CD4-positive, alpha-beta T cell treated with Interferon alpha-2 for 1 hour (primary cell): ENCODE measurements around the gene CPS1.

ENCODE experiments used
- DNase-seq, 2 donors: peaks; one replicate each; pipeline ENCODE4 v3.0.0-alpha.2; 2020 to 2022

Gene CPS1

DNA sequence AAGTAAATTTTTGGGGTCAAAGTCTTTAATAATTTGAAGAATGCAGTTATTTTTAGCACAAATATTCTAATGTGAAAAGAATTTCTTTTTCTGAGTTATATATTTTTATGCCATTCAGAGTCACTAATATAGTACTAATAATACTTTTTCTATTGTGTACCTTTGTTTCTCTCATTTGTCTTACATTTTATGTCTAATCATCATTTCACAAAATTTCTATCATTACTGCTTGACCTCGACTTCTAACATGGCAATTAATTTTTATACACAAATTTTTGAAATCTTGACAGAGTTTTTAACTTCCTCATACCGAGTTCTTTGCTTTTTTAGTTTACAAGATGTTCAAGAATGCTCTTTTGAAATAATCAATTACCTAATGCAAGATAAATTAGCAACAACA, 8.4 kb upstream of the CPS1 start:
- DNase-seq = no peak

DNA sequence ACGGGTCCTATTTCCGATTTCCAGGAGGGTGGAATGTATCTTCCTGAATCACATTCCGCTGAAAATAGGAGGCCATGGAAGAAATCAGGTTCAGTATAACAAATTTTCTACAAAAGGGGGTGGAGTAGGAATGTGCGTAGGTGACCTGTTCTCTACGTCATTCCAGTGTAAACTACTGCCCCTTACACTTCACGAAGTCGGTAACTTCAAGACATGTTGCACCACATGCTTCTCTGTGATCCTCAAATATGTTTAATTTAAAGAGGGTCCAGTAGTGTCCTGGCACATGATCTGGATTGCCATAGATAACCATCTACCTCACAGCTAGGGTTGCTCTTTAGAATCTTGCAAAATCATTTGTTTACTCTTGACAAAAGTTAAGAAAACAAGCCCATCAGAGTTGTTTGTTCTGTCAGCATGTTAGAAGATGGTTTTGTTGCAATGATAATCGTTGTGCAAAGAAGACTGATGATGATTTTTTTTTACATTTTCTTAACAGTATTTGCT, 7.5 kb upstream of the CPS1 start:
- DNase-seq = no peak

DNA sequence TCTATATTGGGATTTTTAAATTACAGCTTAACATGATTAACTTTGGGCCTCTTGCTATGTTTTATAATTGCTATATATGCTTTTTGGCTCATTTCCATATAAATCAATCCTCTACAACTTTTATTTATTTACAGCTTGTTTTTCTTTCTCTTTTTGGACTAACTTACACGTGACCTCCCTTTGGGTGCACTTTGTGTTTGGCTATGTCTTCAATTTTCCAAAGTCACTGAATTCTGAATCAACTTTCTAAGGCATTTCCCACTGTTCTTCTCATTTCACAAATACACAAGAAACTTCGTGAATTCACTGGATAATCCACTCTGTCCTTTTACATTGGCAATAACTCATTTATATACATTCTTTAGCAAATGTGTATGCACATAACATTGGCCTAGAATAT, 5.4 kb upstream of the CPS1 start:
- no peak for DNase-seq

DNA sequence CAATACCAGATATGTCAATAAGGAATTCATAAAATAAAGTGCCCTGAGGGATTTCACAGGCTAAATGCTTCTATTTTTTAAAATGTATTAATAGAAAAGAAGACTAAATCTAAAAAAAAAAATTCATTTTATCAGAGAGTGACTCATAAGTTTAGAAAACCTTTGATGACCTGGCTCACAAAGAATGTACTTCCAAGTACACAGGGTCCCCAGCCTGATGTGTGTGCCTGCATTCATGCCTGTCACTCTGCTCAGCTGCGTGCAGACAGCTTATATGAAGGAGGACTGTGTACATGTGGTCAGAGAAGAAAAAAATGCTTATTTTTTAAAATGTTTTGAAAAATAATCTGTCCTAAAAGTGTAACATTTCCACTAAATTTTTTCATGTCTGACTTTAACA, 3.0 kb upstream of the CPS1 start:
- DNase-seq = no peak

DNA sequence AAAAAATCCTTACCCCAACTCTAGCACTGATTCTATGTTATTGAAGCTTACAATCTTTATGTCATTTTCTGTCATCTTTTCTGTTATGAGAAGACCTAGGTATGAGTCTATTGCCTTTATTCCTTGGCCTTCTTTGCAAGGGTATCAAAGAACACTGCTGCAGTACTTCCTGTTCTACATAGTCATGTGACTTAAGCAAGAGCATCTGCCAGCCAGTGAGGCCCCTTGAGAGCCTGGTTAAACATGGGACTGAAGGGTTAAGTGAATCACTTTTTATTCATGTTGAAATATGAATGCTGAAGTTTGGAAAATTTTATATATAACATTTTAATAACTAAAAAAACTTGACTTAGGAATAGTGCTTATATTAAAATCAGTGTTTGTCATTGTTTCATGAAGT, 844 bp upstream of the CPS1 start:
- no peak for DNase-seq

DNA sequence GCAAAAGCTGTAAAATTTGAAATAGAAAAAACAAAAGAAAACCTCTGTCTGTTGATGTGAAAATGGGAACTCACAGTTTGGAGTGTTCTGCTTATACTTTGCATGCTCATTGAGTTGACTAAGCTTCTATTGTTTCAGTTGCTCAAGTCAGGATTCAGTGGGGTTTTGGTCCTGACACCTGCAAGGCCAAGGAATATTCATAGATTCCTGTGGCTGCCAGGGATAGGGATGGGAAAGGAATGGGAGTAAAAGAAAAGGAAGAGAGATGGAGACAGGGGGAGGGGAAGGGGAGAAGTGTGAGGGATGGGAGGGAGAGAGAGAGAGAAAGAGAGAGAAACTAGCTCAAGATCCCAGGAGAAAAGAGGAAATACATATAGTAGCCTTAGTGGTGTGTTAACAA, 1.3 kb downstream of the CPS1 start:
- DNase-seq = no peak

DNA sequence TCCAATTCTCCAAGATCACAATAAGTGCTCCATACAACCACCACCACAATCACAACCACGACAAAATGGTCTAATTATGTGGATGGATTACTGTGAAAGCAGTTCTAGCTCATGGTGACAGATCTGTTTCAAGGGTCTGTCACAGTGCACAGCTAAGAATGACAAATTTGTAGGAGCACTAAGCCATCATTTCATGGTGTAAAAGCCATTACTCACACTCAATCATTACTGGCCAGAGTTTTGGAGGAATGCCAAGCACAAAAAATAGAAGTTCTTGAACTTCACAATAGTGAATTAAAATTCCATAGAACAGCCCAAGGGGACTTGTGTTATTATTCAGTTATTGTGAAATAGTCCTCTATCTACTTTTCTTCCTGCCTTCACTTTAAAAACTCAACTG, 2.3 kb downstream of the CPS1 start:
- DNase-seq = no peak

DNA sequence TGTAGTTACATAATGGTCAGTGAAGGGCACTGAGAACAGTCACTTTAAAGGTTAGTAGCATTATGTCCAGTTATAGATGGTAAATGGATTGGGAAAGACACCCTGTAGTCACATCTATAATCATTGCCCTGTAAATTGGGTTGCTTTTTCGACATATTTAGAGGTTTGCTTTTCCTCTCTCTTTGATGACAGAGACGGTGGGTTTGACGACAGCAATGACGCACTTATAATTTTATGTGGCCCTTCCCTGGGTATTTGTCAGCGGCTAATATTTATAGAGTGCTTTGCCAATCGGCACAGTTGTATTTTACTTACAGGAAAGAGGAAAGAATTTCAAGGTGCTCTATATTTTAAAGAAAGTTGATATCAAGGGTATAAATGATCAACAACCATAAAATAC, 2.8 kb downstream of the CPS1 start:
- no peak for DNase-seq

DNA sequence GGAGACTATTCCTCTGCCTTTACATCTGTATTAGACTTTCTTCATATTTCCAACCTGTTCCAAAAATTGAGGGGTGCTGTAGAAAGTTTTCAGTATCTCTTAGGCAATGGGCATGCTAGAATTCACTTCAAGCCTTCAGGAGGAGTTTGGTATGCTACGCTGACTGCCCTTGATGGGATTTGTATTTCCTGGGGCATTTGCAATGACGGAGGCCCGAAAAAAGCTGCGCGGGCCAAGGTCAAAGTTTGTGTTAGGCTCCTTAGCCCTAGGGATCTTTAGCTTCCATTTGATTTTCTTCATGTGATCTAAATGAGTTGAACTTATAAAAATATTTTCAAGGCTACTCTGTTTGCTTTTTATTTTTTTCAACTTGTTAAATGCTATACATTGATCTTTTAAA, 5.1 kb downstream of the CPS1 start:
- no peak for DNase-seq

DNA sequence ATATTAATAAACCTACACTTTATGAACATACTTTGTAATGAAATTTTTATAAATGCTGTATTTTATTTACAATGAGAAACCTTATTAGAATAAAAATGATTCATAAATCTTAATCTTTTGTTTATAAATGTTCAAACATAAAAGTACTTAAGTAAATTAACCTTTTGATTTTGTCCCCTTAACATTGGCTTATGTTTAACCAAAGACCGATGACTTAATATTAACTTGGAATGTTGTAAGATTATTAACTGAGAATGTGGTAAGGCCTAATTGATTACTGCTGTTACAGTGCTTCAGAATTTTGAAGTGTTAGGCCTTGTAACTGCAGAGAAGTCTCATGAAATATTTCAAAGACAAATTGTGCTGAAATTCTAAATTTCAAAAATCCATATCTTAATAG, 5.7 kb downstream of the CPS1 start:
- no peak for DNase-seq

DNA sequence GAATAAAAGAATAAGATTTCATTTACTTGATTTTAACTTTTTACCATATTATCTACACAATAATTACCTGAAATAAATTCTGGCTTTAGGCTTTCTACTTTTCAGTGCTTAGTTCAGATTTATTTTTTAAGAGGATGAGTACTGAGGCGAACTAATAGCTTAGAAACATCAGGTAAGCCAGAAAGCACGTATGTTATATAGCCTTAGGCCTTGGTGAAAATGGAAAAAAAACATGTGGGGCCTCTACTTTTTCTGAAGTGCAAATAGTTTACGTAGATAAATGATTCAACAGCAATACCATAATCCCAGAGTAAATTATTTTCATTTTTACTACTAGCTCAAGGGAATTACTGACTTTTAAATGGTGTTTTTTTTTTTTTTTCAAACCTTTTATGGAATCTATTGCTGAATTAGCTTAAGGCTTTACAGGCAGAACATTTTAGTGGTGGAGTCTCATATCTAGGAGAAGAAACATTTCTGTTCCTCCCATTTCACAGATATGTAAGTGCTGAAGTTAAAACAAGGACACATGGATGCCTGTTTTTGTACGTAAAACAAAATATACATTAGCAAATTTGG, 6.2 kb downstream of the CPS1 start:
- no peak for DNase-seq

DNA sequence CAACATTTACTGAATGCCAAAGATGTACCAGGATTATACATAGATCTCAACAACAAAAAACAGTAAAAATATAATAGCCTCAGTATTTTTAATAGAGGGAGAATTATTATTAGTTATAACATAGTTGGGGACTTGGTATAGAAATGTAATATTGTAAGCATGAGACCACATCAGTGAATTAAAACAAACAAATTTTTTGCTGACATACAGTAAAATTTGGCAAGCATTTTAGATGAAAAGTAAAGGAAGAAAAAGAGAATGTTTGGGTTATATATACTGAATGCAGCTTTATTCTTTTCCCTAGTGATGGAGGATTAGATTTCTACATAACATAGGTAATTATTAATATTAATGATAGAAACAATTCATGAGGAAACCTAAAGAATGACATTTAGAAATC, 10.9 kb downstream of the CPS1 start:
- DNase-seq = no peak

DNA sequence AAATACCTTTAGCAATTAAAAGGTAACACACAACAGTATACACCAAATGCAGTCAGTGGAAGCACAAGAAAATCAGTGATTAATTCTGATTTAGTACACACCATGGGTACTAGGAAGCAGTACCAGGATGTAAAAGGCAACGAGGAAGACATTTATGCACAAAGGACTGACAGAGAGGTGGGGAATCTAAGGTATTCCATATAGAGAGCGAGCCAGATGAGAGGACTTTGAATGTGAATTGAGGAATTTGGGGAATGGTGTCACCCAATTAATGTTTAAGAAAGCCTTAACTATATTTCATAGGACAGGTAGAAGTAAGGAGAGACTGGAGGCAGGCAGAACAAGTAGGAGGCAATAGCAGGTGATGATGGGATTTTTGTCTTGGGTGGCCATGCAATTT, 11.7 kb downstream of the CPS1 start:
- no peak for DNase-seq

DNA sequence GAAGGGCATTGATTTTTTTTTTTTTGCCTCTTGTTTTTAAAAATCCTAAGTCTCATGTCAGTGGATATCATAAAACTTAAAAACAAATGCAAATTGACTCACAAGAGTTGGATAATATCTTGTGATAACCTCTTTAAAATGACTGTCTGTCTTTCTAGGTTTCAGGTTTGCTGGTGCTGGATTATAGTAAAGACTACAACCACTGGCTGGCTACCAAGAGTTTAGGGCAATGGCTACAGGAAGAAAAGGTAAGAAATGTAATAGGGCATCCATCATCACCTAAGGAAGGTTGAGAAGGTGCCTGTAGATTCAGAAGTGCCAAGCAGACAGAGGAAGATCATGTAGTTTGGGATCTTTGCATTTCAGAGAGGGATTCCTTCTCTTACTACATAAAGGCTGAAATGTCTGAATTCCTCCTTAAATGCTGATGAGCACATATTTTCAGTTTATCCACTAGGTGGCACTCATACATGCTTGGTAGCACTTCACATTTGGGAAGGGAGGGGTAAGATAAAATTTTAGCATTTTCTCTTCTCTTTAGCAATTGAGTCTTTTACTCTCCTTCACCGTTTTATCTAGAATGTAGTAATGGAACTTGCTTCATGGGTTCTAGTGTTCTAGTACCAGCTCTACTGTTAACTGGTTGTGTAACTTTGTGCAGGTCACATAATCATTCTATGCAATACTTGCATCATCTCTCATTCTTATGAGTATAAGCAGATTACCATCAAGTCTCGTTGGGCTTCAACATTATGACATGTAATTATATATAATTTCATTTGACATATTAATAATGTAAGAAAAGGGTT, 21.1 kb downstream of the CPS1 start:
- peak in 1 of 2 donors; percentile 36 for DNase-seq

DNA sequence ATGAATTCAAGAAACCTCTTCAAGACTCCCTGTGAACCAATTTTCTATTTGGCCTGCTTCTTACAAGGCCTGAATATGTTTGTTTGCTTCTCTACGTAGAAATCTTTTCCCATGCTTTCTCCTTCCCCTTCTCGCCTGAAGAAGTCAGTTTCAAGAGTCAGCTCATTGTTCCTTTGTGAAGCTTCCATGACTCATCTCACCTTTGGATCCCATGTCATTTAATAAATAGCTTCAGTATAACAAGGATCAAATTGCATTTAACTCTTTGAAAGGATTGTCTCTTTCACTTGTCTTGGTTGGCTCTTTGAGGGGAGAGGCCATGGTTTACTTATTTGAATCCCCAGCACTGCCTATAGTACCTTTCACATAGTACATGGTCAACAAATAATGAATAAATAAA, 28.4 kb downstream of the CPS1 start:
- DNase-seq = no peak

DNA sequence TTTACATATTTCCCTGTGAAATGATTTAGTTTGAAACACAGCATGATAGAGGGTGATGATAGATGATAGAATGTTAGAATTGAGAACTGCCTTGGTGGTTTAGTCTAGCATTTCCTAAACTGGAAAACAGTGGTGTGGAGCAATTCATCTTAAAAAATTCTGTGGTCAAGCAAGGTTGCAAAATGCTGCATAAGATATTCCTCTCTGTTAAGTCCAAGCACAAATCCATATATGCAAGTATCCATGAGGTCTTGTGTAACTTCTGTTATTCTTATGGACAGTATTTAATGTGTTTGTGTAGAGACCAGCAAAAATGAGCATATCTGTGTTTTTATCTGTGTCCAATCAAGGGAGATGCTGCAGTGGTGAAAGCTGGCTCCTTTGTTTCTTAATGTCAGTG, 30.0 kb downstream of the CPS1 start:
- no peak for DNase-seq

DNA sequence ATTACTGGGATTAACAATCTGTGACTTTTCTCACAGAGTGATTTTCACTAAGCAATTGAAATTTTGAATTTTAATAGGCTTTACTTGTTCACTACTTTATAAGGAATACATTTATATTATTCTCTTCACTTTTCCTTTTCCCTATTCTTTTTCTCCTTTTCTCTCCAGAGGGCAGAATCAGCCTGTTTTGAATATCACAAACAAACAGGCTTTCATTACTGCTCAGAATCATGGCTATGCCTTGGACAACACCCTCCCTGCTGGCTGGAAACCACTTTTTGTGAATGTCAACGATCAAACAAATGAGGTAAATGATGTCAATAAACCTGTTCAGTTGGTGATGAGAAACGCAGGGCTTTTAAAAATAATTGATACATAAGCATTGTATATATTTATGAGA, 35.3 kb downstream of the CPS1 start:
- DNase-seq = no peak

DNA sequence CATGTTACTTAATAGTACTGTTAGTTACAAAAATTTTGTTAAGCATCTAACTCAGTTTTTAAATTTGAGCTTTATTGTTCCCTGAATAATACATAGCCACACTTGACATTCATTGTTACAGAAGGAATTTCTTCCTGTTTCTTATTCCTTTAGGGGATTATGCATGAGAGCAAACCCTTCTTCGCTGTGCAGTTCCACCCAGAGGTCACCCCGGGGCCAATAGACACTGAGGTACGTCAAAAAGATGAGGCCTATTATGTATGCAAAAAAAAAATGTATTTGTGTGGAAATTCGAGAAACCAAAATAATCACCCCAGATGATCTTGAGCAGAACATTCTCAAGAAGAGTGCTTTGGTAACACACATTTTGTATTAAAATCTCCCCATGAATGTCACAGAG, 36.3 kb downstream of the CPS1 start:
- no peak for DNase-seq

DNA sequence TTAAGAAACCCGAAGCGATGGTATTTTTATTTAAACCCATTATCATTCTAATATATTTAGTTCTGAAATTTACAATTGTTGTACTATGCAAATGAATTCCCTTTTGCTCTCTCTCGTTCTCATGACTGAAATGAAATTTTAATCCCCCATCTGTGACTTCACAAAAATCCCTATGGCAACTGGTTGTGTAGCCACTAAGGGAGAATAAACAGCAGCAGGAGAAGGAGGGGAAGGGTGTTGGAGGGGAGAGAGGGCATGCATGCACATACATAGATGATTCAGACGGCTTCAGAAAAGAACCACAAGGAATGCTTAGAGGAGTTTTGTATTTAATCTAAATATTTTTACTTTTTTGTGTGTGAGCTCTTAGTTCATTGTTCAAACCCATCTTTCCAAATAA, 36.8 kb downstream of the CPS1 start:
- no peak for DNase-seq

DNA sequence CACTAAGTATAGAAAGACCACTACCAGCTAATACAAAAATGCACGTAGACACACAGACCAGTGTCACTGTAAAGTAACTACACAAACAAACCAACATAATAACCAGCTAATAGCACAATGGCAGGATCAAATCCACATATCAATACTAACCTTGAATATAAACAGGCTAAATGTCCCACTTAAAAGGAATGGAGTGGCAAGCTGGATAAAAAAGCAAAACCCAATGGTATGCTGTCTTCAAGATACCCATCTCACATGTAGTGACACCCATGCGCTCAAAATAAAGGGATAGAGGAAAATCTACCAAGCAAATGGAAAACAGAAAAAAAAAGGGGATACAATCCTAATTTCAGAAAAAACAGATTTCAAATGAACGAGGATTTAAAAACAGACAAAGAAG, 41.8 kb downstream of the CPS1 start:
- DNase-seq = no peak

DNA sequence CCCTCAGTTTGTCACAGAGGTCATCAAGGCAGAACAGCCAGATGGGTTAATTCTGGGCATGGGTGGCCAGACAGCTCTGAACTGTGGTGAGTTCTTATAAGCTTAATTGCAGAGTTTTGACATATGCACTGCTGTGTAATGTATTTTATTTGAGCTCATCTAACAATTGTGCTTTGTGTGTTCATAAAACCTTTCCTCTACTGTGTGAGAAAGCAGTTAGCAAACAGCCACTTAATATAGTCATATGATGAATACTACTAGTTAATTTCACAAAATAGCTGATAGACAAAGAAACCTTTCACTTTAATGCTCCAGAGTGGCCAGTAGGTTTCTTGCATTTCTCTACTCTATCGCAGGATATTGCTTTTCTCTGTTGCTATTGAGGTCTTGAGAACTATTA, 43.1 kb downstream of the CPS1 start:
- DNase-seq = no peak

DNA sequence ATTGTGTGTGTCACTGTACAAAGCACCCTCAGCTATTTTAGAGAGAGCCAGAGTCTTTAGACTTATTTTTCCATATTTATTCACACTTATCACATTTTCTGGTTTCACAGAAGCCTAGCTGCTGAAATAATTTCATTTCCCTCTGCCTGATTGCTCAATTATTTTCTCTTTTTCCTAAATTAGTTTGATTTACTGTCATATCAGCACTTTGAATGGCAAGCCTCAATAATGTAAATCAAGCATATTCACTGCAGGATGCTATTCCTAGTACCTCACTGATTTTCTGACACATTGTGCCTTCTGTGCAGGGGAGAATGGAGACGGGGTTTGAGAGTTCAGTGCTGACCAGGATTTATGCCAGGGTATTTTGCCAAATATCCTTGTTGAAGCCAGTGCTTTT, 48.3 kb downstream of the CPS1 start:
- no peak for DNase-seq

DNA sequence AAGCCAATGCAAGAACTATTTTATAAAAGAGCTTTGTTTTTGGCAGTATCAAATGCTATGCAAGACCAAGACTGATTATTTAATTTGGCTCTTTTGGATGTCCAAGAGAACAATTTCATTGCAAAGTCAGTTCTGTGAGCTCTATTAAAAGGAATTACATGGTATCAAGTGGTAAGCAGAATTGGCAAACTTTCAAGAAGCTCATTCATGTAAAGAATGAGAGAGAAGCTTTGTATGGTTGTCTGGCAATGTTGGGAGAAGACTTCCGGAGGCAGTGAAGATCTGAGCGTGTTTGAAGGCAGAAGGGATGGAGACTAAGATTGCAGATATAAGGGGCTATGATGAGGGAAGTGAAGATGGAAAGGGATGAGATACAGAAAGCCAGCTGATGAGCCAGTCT, 49.6 kb downstream of the CPS1 start:
- no peak for DNase-seq

DNA sequence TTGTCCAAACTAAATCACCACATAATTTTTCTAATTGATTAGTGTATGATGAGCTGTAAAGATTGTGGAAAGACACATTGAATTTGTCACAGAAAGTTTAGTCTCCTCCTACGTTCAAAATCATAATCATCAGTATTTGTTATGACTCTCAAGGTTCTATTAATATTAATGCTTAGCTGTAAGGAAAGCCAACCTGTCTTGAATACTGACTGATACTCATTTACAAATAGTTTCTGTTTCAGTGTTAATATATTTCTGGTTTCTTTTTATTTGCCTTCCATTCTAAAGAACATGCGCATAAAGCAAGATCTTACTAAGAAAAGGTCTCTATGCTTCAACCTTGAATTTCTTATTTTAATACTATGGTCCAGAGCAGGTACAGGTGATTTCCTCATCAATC, 55.1 kb downstream of the CPS1 start:
- DNase-seq = no peak

DNA sequence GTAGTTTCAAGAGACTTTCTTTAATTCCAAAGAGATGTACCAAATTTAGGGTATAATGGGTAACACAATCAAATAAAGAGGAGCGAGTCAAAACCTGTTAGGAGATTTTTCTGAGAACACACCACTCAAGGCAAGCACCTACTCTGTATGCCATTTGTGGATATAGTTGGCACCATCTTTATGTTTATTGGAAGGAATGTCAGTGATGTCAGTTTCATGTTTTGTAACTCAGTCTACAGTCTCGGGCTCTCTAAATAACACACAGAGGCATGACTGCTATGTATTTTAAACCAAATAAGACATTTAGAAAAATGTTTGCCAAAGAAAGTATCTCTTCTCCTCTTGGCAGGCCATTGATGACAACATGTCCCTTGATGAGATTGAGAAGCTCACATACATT, 59.7 kb downstream of the CPS1 start:
- DNase-seq = no peak
